Measurements from ENCODE around the gene OPRL1. TPM values are rescaled to one million over a fixed set of nuclear protein-coding genes. Genes with fewer than 3 reads are reported as not detected.

OPRL1 gene
- total RNA-seq, 1 donor from 2014 or later = 1.3 TPM

DNA sequence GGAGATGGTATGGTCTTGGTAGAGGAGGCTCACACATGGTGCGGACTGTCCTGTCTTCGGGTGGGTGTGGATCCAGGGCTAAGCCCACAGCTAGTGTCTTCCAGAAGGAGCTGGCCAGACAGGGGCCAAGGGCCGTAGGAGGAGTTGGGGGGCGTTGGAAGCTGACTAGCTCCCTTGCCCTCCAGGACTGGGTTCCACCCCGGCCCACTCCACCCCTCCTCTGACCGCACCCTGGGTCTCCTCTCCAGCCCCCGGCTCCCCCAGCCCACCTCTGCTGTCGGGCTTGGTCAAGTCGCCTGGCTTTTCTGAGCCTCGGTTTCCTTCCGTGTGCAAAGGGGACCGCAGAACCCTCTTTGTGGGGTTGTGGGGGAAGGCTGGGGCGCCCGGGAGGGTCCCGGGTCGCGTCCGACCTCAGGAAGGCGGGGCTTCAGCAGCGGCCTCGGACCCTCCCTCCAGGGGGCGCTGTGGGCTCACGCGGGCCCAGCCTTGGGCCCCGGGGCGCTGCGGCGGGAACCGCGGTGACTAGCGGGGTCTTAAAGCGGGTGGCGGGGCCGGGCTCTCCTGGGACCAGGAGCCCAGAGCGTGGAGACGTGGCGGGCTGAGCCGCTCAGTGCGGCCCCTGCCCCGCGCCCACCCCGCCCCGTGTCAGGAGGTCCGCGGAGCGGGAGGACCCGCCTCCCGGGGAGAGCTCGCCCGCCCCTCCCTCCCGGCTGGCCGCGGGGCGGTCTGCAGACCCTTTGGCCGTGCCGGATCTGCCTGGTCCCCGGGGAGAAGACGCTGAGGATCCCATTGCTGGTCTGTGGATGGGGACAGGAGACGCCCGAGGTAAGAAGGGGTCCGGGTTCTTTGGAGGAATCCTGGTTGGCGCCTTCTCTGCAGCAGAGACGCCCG is 22.1 kb downstream of the OPRL1 start:
- no peak for DNase-seq (ENCODE audit: low spot score)

DNA sequence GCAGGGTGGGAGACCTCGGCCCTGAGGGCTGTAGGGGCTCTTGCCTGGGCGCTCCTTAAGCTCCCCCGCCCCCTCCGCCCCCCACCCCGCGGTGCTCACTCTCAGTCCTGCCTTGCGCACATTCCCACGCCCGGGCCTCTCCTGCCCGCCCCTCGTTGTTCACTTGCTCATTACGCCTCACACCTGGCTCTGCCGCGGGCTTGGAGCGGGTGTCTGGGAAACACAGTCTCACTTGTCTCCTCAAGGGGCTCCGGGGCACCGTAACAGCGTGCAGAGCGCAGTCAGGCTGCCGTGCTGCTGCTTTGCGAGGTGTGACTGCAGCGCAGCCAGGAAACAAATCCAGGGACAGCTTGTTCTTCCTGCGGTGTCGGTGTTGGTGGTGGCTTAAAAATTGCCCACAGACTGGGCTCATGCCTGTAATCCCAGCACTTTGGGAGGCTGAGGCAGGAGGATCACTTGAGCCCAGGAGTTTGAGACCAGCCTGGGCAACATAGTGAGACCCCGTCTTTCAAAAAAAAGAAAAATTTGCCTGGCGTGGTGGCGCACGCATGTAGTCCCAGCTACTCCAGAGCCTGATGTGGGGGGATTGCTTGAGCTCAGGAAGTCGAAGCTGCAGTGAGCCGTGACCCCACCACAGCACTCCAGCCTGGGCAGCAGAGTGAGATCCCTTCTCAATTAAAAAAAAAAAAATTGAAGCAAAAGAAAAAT is 22.9 kb downstream of the OPRL1 start:
- no peak for DNase-seq (ENCODE audit: low spot score)

DNA sequence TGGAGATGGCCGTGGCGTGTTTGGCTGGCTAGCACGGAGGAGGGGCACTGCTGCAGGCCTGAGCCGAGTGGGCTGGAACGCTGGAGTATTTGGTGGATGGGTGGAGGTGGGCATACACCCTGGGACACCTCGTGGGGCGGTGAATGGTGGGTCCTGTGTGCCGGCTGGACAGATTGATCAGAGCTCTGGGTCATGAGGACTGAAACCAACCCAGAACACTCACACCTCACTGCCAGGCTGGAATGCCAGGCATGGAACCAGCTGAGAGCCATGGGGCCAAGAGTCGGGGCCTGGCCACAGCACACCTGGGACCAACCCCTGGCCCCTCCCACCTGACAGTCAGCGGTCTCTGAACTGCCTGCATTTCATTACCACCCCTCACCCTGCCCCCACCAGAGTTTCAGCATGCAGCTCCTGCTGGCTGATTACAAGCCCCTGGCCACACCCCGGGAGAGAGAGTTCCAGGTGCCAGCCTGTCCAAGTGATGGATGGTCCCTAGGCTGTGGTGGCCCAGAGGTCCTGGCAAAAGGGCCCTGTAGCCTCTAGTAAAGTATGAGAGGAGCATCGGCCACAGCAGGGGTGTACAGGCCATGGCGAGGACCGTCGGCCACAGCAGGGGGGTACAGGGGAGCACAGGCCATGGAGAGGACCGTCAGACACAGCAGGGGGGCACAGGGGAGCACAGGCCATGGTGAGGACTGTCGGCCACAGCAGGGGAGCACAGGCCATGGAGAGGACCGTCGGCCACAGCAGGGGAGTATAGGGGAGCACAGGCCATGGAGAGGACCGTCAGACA is 24.2 kb downstream of the OPRL1 start:
- peak; percentile 88 for DNase-seq (ENCODE audit: low spot score)

DNA sequence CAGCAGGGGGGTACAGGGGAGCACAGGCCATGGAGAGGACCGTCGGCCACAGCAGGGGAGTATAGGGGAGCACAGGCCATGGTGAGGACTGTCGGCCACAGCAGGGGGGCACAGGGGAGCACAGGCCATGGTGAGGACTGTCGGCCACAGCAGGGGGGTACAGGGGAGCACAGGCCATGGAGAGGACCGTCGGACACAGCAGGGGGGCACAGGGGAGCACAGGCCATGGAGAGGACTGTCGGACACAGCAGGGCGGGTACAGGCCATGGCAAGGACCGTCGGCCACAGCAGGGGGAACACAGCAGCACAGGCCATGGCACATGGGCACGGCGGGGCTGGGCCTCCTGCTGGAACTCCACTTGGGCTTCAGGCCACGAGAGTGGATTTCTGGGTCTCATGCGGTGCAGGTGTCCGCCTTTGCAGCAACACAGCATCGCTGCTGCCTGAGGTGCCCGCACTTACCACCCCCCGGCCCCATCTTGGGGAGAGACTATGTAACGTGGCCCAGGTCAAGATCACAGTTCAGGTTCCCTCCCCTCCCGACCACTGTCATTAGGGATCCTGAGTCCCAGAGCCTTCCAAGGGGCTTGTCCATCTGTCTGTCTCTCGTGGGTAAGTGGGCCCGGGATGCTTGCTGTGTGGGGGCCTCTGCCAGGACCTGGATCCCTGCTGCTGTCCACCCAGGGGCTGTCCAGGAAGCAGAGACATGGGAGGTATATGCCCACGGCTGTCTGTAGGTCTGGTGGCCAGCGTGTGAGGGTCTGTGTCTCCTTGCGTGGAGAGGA is 25.0 kb downstream of the OPRL1 start:
- peak; percentile 87 for DNase-seq (ENCODE audit: low spot score)

DNA sequence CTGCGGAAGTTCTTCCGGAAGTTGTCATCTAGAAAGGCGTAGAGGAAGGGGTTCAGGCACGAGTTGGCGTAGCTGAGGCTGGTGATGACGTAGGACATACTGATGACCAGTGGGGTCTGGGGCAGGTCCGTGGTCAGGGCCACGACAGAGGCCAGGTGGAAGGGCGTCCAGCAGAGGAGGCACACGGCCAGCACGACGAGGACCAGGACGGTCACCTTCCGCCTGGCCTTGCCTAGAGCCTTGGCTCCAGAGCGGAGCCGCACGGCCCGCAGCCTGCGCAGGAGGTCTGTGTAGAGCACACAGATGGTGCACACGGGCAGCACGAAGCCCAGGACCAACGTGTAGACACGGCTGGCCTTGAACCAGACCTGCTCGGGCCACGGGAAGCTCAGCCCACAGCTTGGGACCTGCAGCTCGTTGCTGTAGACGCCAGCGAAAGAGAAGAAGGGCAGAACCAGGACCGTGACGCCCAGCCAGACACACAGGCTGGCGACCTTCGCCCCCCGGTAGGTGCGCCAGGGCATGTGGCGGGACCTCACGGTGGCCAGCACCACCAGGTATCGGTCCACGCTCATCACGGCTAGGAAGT is 26.1 kb downstream of the OPRL1 start:
- peak; percentile 41 for DNase-seq (ENCODE audit: low spot score)

DNA sequence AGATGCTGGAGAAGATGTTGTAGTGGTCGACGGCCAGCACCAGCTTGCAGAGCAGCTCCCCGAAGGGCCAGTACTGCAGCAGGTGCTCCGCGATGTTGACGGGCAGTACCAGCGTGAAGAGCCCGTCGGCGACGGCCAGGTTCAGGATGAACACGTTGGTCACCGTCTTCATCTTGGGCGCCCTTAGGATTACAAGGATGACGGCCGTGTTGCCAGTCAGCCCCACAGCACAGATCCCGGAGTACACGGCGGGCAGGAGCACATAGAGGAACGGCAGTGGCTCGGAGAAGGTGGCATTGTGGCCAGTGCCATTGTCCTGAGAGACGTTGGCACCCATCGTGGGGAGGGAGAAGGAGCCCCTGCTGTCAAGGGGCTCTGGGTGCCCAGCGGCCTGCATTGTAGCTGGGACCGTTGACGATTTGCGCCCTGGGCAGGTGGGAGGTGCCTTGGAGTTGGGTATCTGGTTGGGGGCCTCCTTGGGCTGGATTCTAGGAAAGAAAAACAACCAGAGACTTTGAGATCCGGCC is 26.6 kb downstream of the OPRL1 start:
- DNase-seq (ENCODE audit: low spot score) = peak; percentile 89

DNA sequence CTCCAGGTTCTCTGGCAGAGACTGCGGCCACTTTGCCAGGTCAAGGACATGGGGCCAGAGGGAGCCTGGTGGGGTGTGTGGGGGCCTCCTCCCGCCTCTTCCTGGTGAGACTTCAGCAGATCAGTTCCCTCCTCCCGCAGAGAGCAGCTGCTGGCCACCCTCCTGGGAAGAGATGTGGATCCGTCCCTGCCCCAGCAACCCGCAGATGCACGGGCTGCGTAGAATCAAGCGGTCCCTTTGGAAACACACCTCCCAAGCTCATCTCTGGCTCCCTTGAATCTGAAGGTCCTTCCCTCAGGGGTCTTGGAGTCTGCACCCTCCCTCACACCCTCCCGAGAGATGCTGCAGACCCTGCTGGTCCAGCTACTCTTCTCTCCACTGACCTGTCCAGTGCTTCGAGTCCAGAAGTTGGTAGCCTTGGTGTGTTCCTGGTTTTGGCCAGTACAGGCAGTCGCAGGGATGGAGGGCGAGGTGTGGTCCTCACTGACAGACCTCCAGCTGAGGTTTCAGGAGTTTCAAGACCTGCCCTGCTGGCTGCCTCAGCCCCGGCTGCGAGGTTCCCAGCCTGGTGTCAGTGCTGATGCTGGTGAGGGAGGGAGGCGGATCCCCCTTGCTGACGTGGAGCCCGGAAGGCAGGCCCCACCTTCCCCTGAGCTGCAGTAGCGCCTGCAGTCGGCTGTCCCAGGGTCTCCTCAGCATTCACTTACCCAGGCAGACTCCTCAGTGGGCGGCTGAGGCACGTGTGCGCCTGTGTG is 27.3 kb downstream of the OPRL1 start, which contains the start of gene NPBWR2:
Gene NPBWR2 (minus strand): TSS at position 585 of the 755 bp plus-strand sequence. CDS start 734 bp downstream, outside the sequence.
- DNase-seq (ENCODE audit: low spot score) = peak; percentile 86

DNA sequence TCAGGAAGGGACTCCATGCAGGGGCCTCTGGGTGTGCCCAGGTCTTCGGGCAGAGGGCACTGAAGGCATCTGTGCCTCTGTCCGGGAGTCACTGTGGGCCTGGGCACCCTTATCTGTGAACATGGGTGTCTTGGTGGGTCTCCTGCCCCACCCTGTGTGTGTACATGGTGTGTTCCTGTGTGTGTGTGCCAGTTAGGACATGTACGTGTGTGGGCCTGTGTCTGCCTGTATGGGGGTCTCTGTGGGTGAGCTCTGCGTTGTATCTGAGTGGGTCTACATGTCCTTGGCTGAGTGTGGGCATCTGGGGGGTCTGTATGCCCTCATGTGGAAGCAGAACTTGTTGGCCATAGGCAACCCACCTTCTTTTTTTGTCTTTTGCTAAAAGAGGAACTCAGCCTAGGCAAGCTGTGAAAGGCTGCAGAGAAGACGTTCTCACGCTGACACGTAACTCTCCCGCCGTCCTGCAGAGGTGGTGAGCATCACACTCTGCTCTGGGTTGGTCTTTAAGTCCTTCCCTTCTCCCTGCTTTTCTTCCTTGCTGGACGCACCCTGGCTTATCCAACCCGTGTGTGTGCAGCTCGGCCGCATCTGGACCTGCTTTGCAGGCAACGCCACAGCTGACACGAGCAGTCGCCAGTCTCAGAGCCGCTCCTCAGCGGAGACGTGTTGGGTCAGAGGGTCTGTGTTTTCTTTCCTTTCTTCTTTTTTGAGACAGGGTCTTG is 28.0 kb downstream of the OPRL1 start:
- DNase-seq (ENCODE audit: low spot score) = peak; percentile 81

DNA sequence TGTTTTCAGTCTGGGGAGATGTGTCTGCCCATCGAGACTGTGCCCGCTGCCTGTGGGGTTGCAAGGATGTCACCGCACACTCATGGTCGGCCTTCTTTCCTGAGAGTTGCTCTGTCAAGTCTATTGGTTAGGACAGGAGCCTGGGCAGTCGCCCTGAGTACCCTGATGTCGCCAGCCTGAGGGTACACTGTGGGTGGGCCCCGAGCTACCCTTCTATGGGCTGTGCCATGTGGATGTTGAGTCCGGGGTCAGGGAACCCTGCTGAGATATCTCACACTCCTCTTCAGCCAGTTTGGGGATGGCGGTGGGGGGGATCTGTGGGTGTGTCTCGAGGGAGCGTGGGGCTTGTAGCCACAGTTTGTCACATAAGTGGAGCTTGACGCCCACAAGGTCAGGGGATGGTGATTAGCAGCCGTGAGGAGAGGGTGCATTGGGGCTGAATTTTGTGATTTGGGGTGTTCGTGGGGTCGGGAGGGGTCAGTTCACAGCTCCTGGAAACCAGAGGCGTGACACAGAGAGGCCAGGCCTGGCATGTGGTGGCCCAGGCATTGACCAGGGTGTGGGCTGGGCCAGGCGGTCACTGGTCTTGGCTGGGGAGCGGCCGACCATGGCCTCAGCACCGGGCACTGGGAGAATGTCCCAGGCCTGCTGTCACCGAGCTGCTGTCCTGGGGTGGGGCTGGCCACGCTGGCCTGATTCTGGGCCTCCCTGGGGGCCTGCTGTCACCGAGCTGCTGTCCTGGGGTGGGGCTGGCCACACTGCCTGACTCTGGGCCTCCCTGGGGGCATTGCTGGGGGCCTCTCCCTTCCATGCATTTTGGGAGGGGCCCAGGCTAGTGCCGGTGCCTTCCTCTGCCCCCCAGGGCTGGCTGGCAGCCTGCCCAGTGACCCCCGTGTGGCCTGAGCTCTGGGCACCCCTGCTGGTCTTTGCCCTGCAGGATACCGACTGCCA is 29.1 kb downstream of the OPRL1 start:
- DNase-seq (ENCODE audit: low spot score) = peak; percentile 85

DNA sequence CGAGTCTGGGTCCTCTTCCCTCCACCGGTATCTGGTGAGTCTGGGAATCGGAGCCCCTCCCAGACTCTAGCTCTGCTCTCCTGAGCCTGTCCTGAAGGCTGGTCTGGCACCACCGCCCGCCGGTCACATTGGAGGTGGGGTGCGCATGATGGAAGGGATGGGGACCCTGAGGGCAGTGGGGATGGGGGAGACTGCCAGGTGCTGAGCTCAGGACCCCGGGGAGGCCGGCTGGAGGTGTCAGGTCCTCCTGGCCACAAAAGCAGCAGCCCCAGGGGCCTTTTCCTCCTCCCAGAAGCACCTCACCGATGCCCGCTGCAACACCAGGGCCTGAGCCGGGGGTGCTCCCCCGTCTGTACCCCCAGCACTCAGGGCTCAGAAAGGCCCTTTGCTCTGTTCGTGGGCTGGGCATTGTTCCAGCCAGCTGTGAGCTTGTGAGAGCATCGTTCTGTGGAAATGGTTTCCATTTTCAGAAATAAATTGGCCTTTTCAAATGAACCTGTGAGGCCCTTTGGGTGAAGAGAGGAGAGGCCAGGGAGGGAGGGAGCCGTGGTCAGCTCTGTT is 30.0 kb downstream of the OPRL1 start:
- peak; percentile 79 for DNase-seq (ENCODE audit: low spot score)

DNA sequence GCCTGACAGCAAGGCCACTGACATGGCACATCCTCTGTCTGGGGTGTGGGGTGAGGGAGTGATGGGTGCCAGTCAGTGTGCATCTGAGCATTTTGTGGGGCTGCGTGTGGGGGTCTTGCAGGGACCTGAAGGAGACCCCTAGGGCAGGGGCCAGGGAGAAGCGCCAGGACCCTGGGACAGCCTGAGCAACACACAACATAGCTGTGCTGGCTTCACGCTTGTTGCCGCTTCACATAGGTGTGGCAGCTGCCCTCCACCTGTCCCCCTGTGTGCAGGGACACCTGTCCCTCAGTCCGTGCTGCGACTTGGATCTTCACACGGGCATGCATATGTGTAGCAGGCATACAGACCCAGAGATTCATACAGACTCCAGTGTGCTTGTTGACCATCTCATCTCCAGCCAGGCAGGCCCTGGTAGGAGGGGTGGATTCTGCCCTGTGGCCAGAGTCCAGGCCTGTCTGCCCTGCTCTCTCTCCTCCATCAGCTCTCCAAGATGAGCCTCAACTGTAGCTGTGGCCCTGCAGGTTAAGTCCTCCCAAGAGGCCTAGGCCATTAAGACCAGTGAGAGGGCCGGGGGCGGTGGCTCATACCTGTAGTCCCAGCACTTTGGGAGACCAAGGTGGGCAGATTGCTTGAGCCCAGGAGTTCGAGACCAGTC is 30.7 kb downstream of the OPRL1 start:
- no peak for DNase-seq (ENCODE audit: low spot score)

DNA sequence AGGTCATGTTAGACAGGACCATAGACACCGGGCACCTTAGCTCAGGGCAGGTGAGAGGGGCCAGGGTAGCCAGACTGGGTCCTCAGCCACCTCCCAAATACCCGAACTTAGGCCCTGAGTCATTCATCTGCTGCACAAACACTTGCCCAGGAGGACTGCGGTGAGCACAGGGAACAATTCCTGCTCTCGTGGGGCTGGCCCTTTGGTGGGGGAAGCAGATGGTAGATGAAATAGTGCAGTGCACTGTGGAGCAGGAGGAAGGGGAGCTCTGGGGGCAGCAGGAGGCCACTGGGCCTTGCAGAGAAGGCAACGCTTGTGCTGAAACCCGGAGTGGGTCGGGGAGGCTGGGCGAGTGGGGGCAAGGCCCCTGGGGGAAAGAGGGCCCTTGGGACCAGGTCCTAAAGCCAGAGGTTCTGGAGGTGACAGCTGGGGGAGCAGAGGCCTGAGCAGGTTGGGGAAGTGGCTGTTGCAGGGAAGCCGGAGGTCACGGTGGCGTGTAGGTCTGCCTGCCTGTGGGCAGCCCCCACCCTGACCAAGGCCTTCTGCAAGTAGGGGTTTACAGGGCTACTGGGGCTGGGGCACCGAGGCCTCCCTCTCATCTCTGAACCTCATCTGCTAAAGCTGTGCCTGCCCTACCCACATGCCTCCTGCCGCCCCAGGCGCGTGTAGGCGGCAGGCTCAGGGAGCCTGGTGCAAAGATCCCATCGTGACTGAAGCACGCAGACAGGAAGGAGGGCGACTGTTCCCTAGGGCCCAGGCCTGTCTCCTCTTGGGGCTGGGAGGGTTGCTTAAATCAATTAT is 32.2 kb downstream of the OPRL1 start:
- DNase-seq (ENCODE audit: low spot score) = peak; percentile 73

DNA sequence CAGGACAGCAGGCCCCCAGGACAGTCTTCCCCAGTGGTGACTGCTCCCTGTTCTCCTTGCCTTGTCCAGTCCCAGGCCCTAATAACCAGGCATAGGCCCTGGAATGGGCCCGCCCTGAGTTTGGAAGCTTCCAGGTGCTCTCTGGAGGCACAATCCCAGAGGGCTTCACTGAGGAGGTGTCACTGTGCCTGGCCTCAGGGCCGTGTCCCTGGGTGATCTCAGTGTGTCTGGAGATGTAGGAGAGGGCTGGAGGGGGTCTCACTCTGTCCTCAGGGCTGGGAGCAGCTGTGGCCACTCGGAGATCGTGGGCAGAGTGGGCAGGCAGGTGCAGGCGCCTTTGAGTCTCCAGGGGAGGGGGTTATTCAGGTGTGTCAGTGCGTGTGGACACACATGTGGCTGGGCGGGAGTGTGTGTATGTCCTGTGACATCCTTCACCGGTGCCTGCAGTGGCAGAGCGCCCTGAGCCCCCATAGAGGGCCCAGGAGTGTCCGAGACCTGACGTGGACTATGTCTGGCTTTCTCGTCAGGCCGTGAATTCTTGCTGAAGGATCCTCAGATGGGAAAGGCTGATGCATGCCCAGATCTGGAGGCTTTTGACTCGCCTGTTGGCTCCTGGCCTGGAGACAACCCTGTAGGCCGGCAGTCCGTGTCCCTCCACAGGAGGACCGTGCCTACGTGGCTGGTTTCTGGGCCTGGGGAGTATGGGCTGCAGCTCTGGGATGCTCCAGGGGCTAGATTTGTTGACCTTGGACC is 33.0 kb downstream of the OPRL1 start:
- peak; percentile 82 for DNase-seq (ENCODE audit: low spot score)

DNA sequence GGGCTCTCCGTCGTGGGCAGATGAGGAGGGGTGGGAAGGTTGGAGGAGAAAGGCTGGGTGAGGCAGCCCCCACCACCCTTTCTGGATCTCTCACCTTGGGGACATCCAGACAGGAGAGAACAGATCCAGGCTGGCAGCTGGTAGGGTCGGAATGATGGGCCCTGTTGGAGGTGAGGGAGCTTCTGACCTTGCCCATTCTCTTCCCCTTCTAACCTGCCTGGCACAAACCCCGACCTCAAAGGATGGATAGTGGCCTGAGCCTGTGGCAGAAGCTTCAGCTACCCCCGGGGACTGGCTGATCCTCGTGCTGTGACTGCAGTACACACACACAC is 33.5 kb downstream of the OPRL1 start:
- DNase-seq (ENCODE audit: low spot score) = peak; percentile 75

DNA sequence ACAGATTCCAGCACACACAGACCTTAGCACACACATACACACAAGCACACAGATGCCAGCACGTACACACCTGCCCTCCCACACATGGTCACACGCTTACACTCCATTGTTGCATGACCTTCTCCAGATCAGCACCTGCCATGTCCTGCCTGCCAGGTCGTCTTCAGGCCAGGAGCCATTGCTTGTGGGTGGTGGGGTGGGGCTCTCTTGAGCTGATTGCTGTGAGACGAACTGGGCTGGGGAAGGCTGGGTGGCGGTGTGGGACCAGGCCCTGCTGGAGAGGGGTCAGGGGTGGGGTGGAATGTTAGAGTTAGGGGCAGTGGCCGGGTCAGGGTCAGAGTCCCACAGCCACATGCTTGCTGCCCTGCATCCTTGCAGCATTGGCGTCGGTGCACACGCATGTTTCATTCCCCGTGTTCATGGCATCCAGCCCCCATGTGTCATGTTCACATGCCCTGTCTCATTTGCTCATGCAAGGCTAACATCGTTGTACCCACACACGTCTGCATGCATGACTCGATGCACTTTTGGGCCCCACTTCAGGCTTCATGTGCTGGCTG is 34.0 kb downstream of the OPRL1 start:
- peak; percentile 84 for DNase-seq (ENCODE audit: low spot score)
